GM19397 (cell line): ENCODE results near the gene CNGA1.
A peak's percentile ranks its signal among the peaks of the same experiment; 100 is the strongest.

Experiments
- ATAC-seq: cut with Tn5 transposase; IDR thresholded peaks from one replicate; pipeline ENCODE4 v1.9.1; 2021; ENCODE audit warnings: mild to moderate bottlenecking, moderate library complexity; ENCODE audit not compliant: unreplicated experiment

Gene CNGA1

GRCh38 chr4:47913861-47914219 is 102.6 kb downstream of the CNGA1 start:
- peak; percentile 22 for ATAC-seq

- no peak for ATAC-seq
Measured at GRCh38 chr4:47913330-47913729, 103.2 kb downstream of the CNGA1 start.

- ATAC-seq = no peak
Measured at GRCh38 chr4:47907089-47907646, 109.3 kb downstream of the CNGA1 start.

GRCh38 chr4:47899639-47900038 is 116.8 kb downstream of the CNGA1 start:
- no peak for ATAC-seq

GRCh38 chr4:47891928-47892327 is 124.6 kb downstream of the CNGA1 start:
- ATAC-seq = no peak
